CD14-positive monocyte (primary cell): Measurements from ENCODE around the gene NCKAP1. TPM values are rescaled to one million over a fixed set of nuclear protein-coding genes. Genes with fewer than 3 reads are reported as not detected.
"Not testable (repeated sequence)": the region's sequence is repeated elsewhere in the genome, so short reads cannot be mapped to it uniquely, and the experiment has no call there.

Experiments
- DNase-seq, 3 donors: peaks; one replicate each; pipeline ENCODE4 v3.0.0-alpha.2; 2011 to 2022
- H2AFZ ChIP-seq: 2 replicates; pipeline ENCODE4 v1.6.0; 2012; ENCODE audit warnings: mild to moderate bottlenecking, low read depth, low read length, inconsistent platforms; ENCODE audit not compliant: insufficient read depth, poor library complexity, severe bottlenecking
- H3K27ac ChIP-seq, 2 donors: 1 replicate in 1 of 2; 2 replicates in 1 of 2; pipeline ENCODE4 v1.5.1; 2012 to 2013; ENCODE audit warnings: low read length in 2 of 2, control low read depth in 1 of 2, inconsistent platforms in 1 of 2, low read depth in 1 of 2, mild to moderate bottlenecking in 1 of 2
- H3K27me3 ChIP-seq, 2 donors: one replicate each; pipeline versions ENCODE4 v1.6.0 to v1.6.1; 2011 to 2013; ENCODE audit warnings: low read length in 2 of 2; ENCODE audit not compliant: control insufficient read depth in 2 of 2, insufficient read depth in 2 of 2
- H3K36me3 ChIP-seq, 2 donors: replicated peaks in 1 of 2; 1 replicate in 1 of 2; 2 replicates in 1 of 2; pipeline versions ENCODE4 v1.5.1 to v1.6.1; 2012 to 2013; ENCODE audit warnings: low read length in 2 of 2, control low read depth in 1 of 2, inconsistent platforms in 1 of 2, mild to moderate bottlenecking in 1 of 2; ENCODE audit not compliant: insufficient read depth in 2 of 2, control insufficient read depth in 1 of 2
- H3K4me1 ChIP-seq, 2 donors: 1 replicate in 1 of 2; 2 replicates in 1 of 2; pipeline versions ENCODE4 v1.5.1 to v1.6.1; 2012 to 2013; ENCODE audit warnings: low read length in 2 of 2, control low read depth in 1 of 2, inconsistent platforms in 1 of 2, mild to moderate bottlenecking in 1 of 2, moderate library complexity in 1 of 2; ENCODE audit not compliant: insufficient read depth in 2 of 2, control insufficient read depth in 1 of 2
- H3K4me2 ChIP-seq: replicated peaks from 2 replicates; pipeline ENCODE3; 2012; ENCODE audit warnings: low read length, moderate library complexity, mild to moderate bottlenecking; ENCODE audit not compliant: poor library complexity, severe bottlenecking; ENCODE audit errors: extremely low read depth
- H3K4me3 ChIP-seq, 3 experiments: fragments of 200-600 bp in 1 of 3; sonication (generic) in 1 of 3; replicated peaks in 1 of 3; 1 replicate in 2 of 3; 2 replicates in 1 of 3; pipeline ENCODE4 v1.5.1; 2011 to 2013; ENCODE audit warnings: low read length in 3 of 3, mild to moderate bottlenecking in 3 of 3, control low read depth in 2 of 3, low read depth in 2 of 3, inconsistent platforms in 1 of 3, moderate library complexity in 1 of 3
- H3K79me2 ChIP-seq: 2 replicates; pipeline ENCODE4 v1.6.0; 2012; ENCODE audit warnings: mild to moderate bottlenecking, control low read depth, inconsistent platforms, low read length, moderate library complexity; ENCODE audit not compliant: insufficient read depth
- H3K9ac ChIP-seq: 2 replicates; pipeline ENCODE4 v1.6.0; 2017; ENCODE audit warnings: low read length, mild to moderate bottlenecking; ENCODE audit not compliant: insufficient read depth, poor library complexity, severe bottlenecking
- H3K9me3 ChIP-seq, 2 donors: replicated peaks in 1 of 2; 1 replicate in 1 of 2; 2 replicates in 1 of 2; pipeline versions ENCODE4 v1.5.1 to v1.6.1; 2012 to 2013; ENCODE audit warnings: low read length in 2 of 2, control low read depth in 1 of 2; ENCODE audit not compliant: control insufficient read depth in 1 of 2, insufficient read depth in 1 of 2
- H4K20me1 ChIP-seq: 2 replicates; pipeline ENCODE4 v1.6.0; 2012; ENCODE audit warnings: mild to moderate bottlenecking, low read length, control low read depth, moderate library complexity; ENCODE audit not compliant: insufficient read depth
- H3K27ac Mint-ChIP-seq, 7 donors: one replicate each; pipeline ENCODE4 v1.8.0; 2020; ENCODE audit warnings: mild to moderate bottlenecking in 7 of 7, mixed read lengths in 7 of 7, moderate library complexity in 6 of 7, inconsistent platforms in 2 of 7
- H3K27me3 Mint-ChIP-seq, 3 donors: one replicate each; pipeline ENCODE4 v1.8.0; 2021 to 2022; ENCODE audit warnings: low read depth in 3 of 3, mild to moderate bottlenecking in 3 of 3, mixed read lengths in 3 of 3, moderate library complexity in 3 of 3, inconsistent platforms in 1 of 3
- H3K36me3 Mint-ChIP-seq, 2 donors: one replicate each; pipeline ENCODE4 v1.8.0; 2020; ENCODE audit warnings: mixed read lengths in 2 of 2, inconsistent platforms in 1 of 2, mild to moderate bottlenecking in 1 of 2
- H3K4me1 Mint-ChIP-seq: one replicate; pipeline ENCODE4 v1.8.0; 2020; ENCODE audit warnings: mild to moderate bottlenecking, mixed read lengths
- H3K4me3 Mint-ChIP-seq, 2 donors: one replicate each; pipeline ENCODE4 v1.8.0; 2020; ENCODE audit warnings: mild to moderate bottlenecking in 2 of 2, mixed read lengths in 2 of 2, moderate library complexity in 1 of 2
- H3K9me3 Mint-ChIP-seq, 7 donors: one replicate each; pipeline ENCODE4 v1.8.0; 2020 to 2022; ENCODE audit warnings: mixed read lengths in 7 of 7, mild to moderate bottlenecking in 6 of 7, moderate library complexity in 6 of 7, inconsistent platforms in 2 of 7
- WGBS: methylation state at CpG from one replicate; pipeline ENCODE4 v1.1.5; 2013; ENCODE audit warnings: missing lambda C conversion rate; ENCODE audit not compliant: insufficient coverage; 5-methylcytosine and 5-hydroxymethylcytosine counted together
- intact Hi-C, 2 donors: fragments of 100-400 bp; cut with micrococcal nuclease; formaldehyde crosslinking; loops; one replicate each; pipeline versions ENCODE4 v1.15.0 to v1.15.1; 2023
- polyA plus RNA-seq, 3 donors: library from polyadenylated mRNA; depleted of rRNA in 1 of 3; unstranded in 2 of 3; stranded (reverse) in 1 of 3; fragments of 300-500 nt in 2 of 3; fragments of >200 nt in 1 of 3; fragmentation: Illumina TruSeq in 2 of 3; gene quantifications; 1 replicate in 2 of 3; 2 replicates in 1 of 3; pipeline ENCODE4 v1.2.3, GENCODE V29; 2012 to 2021
- TF ChIP-seq, protein P1 (sequence below): fragments of 200-600 bp; IDR thresholded peaks from one replicate; pipeline ENCODE4 v1.8.0; 2022; ENCODE audit warnings: antibody characterized with exemption, mild to moderate bottlenecking

The NCKAP1 gene
- polyA plus RNA-seq, 3 donors, result 0.01 TPM; not detected in 2

DNA sequence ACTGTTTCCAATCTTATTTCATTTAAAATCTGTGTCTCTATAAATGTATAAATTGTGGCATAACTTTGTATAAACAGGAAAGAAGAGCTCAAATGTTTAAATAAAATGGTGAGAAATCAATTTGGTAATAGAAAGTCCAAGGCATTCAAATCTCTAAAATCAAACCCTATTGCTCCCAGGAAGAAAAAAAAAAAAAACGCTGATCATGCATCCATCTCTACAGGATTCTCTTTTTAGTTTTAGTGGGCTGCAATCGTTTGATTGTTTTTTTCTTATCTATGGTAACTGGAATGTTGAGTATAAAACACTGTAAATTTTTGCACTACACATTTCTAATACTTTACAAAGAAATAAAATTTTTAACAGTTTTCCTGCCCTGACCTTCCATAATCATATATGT lies 75.6 kb downstream of the NCKAP1 start:
- Histone ChIP-seq H3K79me2 (no peaks in the 10 kb centered on the region), H3K4me3 (no peak overlapping the region), H3K27me3 (no peaks in the 10 kb centered on the region), H3K9me3 (no peaks in the 10 kb centered on the region), H3K4me1 (no peaks in the 10 kb centered on the region), H3K36me3 (no peaks in the 10 kb centered on the region), H4K20me1 (no peaks in the 10 kb centered on the region), H2AFZ (no peak overlapping the region), H3K4me2 (no peak overlapping the region), H3K9ac (no peak overlapping the region), H3K27ac (no peak overlapping the region)
- WGBS, result no CpG with 5 or more reads among the region's 2 CpGs
- no peaks in the 10 kb centered on the region for H3K36me3 Mint-ChIP-seq
- DNase-seq, result no peak
- H3K27ac Mint-ChIP-seq, result no peak overlapping the region
- TF ChIP-seq, protein P1, sequence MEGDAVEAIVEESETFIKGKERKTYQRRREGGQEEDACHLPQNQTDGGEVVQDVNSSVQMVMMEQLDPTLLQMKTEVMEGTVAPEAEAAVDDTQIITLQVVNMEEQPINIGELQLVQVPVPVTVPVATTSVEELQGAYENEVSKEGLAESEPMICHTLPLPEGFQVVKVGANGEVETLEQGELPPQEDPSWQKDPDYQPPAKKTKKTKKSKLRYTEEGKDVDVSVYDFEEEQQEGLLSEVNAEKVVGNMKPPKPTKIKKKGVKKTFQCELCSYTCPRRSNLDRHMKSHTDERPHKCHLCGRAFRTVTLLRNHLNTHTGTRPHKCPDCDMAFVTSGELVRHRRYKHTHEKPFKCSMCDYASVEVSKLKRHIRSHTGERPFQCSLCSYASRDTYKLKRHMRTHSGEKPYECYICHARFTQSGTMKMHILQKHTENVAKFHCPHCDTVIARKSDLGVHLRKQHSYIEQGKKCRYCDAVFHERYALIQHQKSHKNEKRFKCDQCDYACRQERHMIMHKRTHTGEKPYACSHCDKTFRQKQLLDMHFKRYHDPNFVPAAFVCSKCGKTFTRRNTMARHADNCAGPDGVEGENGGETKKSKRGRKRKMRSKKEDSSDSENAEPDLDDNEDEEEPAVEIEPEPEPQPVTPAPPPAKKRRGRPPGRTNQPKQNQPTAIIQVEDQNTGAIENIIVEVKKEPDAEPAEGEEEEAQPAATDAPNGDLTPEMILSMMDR, result no peak
- no peaks in the 10 kb centered on the region for H3K4me1 Mint-ChIP-seq
- no peak overlapping the region for H3K4me3 Mint-ChIP-seq
- no peaks in the 10 kb centered on the region for H3K9me3 Mint-ChIP-seq
- intact Hi-C loops, result no loop called here
- peaks cover 1 to 3% (median 2%) of the 10 kb centered on the region in 3 donors for H3K27me3 Mint-ChIP-seq

GRCh38 chr2:182960869-182961268 lies 77.4 kb downstream of the NCKAP1 start:
- H3K4me3 Mint-ChIP-seq, H3K4me3 ChIP-seq, DNase-seq, H3K27me3 ChIP-seq, H3K9ac ChIP-seq, H3K27ac ChIP-seq, H3K36me3 Mint-ChIP-seq, H2AFZ ChIP-seq, H3K27me3 Mint-ChIP-seq, H3K9me3 ChIP-seq, H4K20me1 ChIP-seq, H3K9me3 Mint-ChIP-seq, H3K4me1 Mint-ChIP-seq, H3K4me2 ChIP-seq, intact Hi-C loops, H3K4me1 ChIP-seq, H3K36me3 ChIP-seq, H3K79me2 ChIP-seq: not testable (repeated sequence)
- peak overlapping the region in 1 of 7 donors; percentile 16 for H3K27ac Mint-ChIP-seq
- WGBS, result no CpG with 5 or more reads among the region's 2 CpGs
